HG02943 (cell line): ENCODE measurements around the gene IFITM5.
"Not testable (repeated sequence)": the region's sequence is repeated elsewhere in the genome, so short reads cannot be mapped to it uniquely, and the experiment has no call there.

ENCODE experiments used
- ATAC-seq: cut with Tn5 transposase; IDR thresholded peaks from one replicate; pipeline ENCODE4 v1.9.1; 2021; ENCODE audit warnings: mild to moderate bottlenecking, low read depth, moderate library complexity; ENCODE audit not compliant: unreplicated experiment

The IFITM5 gene

DNA sequence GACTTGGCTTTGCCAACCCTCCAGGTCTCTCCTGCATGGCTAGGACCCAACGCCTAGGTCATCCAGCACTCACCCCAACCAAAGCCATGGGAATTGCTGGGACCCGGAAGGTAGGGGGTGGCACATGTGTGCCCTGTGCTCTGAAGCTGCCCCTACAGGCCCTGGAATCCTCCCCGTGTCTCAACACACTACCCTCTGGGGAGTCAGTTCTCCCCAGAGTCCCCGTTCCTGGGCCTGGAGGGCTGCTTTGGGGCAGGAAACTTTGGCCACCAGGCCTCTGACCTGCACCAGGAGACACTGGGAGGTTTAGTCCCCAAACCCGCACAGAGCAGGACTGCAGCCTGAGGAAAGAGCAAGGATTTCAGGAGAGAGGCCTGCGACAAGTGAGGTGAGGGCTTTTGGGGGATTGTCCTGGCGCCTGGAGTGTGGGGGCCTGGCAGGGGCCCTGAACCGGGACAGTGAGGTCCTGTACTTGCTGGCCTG, 14.0 kb upstream of the IFITM5 start:
- no peak for ATAC-seq

DNA sequence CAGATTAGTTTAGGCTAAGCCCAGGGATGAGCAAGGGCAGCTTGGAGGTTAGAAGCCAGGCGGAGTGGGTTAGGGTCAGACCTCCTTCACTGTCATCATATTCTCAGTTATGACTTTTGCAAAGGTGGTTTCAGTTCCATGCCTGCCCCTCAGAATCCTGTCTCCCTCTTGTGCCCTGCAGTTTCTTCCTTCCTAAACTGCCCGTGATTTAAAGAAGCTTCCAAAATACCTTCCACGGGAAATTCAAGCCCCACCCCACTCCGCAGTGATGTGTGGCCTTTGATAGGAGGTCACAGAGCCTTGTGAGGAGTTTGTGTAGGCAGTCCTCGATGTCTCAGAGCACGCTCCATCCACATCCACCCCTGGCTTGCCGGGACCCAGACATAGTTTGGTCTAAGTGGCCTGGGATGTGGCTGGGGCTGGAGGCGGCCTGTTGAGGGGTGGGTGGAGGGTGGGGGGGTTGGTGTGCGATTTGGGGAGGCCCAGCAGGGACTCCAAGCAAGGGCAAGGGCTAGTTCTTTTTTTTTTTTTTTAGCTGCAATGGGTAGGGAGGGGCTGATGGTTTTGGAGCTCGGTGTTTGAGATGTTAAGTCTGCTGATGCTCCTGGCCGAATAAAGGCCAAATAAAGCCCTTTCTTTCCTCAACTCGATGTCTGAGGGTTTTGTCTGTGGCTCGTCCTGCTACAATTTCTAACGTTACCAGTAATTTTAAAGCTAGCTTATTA, 12.9 kb upstream of the IFITM5 start:
- ATAC-seq: no peak

DNA sequence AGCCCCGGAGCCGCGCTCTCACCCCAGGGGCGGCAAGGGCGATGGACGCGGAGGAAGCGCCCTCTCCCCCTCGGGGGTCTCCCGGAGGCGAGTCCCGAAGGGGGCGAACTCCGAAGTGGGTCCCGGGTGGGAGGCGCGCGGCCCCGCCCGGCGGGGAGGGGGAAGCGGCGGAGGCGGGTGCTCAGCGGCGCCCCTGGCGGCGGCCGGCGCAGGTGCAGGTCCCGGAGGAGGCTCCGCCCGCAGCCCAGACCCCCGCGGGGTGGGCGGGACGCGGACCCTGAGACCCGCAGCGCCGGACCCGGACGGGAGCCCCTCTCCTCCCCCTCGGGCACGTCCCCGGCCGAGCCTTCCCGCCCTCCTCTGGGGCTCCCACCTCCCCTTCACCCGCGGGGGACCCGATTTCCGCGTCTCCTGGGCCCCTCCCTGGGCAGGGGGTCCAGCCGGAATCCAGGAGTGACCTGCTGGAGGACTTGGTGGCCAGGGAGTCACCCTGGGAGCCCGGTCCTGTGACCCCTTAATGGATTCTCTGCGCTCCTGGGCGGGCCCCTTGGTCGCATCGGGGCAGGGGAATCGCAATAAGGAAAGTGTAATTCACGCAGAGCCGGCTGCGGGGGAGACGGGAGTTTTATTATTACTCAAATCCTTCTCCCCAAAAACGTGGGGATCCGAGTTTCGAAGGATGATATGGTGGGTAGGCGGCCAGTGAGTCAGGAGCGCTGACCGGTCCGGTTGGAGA, 11.9 kb upstream of the IFITM5 start:
- not testable (repeated sequence) for ATAC-seq

DNA sequence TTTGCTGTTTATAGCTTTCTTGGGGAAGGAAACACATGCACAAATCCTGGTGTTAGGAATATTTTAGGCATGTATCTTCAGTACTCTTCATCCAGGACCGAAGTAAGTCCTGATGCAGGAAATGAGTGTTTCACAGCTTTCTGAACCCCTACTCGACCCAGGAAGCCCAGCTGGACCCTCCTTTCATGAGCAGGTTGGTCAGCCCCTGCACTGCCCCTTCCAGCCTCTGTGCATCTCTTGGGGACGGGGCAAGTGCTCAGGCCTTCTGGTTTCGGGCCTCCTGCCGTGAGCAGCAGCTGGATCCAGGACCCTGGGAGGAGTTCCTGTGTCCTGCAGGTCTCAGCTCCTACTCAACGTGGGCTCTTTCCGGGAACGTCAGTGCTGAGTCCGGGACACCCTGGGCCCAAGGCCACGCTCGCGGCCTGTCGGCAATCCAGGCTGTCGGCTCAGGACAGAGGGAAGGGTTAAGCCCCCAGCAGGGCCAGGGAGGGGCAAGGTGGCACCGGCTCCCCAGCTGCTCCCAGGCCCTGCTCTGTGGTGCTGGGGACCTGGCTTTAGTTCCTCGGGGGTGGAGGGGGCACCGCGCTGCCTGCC, 10.8 kb upstream of the IFITM5 start:
- not testable (repeated sequence) for ATAC-seq

DNA sequence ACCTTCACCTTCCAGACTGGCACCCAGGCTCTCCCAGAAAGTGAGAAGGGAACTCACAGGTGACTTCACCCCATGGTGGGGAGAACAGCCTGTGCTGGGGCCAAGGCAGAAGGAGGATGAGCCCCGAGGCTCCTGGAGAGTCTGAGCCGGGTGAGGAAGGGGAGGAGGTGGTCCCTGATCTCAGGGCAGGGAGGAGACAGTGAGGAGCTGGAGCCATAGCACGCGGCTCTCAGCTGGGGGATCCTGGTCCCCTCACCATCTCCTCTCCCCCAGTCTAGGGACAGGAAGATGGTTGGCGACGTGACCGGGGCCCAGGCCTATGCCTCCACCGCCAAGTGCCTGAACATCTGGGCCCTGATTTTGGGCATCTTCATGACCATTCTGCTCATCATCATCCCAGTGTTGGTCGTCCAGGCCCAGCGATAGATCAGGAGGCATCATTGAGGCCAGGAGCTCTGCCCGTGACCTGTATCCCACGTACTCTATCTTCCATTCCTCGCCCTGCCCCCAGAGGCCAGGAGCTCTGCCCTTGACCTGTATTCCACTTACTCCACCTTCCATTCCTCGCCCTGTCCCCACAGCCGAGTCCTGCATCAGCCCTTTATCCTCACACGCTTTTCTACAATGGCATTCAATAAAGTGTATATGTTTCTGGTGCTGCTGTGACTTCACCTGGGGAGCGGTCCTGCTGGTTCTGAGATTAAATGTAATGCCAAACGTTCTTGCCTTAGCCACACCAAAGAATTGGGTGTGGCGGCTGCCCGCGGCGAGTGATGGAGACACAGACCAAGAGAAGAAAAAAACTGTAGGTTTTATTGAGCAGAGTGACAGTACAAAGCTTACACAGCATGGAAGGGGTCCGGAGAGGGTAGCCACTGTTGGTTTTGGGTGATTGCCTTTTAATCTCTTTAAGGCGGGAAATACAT, 9.7 kb upstream of the IFITM5 start:
- not testable (repeated sequence) for ATAC-seq

DNA sequence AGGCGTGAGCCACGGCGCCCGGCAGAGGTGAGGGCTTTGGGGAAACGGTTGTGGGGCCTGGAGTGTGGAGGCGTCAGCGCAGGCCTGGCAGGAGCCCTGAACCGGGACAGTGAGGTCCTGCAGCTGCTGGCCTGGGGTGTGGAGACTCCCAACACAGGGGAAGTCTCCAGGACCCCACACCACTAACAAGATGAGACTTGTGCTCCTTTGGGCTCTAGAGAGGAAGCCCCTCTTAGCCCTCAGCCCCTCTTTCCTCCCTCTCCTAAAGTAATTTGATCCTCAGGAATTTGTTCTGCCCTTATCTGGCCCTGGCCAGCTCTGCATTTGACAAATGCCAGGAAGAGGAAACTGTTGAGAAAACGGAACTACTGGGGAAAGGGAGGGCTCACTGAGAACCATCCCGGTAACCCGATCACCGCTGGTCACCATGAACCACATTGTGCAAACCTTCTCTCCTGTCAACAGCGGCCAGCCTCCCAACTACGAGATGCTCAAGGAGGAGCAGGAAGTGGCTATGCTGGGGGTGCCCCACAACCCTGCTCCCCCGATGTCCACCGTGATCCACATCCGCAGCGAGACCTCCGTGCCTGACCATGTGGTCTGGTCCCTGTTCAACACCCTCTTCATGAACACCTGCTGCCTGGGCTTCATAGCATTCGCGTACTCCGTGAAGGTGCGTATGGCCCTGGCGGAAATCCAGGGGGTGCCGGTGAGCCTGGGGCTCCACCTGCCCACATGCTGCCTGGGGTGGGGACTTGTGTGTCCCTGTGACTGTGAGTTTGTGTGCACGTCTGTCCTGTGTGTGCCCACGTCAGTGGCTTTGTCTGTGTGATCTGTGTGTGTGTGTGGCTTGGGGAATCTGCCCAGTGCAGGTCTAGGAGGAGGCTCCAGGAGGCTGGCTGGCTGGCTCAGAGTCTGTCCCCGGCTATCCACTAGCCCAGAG, 8.7 kb upstream of the IFITM5 start, which contains the start of gene IFITM2:
Gene IFITM2, plus strand, starts transcription at position 51 of the 943 bp plus-strand sequence. Its CDS starts 377 bp downstream, at position 428.
- not testable (repeated sequence) for ATAC-seq

DNA sequence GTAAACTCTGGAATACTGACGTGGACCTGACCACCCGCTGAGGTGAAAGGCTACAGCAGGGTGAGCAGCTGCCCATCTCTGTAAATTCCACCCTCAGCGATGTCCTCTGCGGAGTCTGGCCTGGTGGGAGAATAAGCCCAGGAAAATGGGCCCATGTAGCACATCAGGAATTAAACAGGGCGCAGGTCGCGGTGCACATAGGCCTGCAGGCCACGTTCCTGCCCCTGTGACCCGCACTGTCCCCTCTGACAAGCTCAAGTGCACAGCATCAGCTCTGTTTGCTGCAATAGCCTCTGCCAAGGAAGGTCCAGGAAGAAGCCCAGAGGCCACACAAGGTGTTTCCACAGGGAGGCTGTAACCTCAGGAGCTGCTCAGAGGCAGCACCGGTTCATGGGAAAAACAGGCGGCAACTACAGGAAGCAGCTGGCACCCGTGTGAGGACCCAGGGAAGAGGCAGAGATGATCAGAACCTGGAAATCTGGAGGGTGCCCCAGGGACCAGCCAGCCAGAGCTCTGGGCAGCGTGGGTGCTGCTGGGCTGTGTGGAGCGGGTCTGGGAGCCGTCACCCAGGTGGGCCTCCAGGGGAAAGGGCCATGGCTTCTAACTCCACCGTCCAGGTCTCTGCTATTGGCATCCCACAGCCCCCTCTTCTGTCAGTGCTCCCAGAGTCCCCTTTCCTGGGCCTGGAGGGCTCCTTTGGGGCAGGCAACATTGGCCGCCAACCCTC, 7.5 kb upstream of the IFITM5 start:
- ATAC-seq: no peak

DNA sequence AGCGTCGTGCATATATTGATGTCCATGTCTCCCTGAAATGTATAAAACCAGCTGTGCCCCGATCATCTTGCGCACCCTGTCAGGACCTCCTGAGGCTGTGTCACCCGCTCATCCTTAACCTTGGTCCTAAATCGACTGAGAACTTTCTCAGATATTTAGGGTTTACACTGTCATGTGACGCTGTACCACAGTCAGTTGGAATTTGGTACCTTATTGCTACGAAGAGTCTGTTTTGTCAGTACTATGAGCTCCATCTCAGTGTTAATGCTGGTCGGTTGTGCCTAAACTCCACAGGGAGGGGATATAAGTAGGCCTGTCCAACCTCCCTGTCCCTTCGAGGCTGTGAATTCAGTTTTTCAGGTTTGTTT, 6.5 kb upstream of the IFITM5 start:
- ATAC-seq: no peak

DNA sequence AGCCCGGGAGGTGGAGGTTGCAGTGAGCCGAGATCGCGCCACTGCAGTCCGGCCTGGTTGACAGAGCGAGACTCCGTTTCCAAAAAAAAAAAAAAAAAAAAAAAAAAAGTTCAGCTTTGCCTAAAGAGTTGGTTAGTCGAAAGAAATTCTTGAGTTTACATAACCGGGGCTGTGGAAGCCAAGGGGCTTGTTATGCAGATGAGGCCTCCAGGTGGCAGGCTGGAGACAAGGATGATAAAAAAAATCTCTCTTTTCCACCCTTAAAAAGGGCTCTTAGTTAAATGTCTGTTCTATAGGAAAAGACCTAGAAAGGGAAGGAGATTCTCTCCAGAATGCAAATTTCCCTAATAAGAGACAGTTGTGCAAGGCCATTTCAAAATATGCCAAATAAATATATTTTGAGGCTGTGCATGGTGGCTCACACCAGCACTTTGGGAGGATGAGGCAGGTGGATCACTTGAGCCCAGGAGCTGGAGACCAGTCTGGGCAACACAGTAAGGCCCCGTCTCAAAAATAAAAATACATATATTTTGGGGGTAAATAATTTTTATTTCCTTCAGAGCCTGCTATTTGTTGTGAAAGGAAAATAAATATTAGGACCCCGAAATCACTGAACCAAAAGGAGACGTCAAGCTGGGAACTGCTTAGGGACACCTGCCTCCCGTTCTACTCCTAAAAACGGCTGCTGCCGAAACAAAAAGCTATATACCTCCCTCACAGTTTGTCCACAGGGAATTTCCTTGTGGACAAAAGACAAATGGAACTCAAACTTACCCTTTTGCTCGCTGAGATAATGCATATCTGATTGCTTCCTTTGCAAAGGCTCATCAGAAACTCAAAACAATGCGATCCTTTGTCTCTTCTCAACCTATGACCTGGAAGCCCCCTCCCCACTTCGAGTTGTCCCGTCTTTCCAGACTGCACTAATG, 5.9 kb upstream of the IFITM5 start:
- ATAC-seq: no peak

DNA sequence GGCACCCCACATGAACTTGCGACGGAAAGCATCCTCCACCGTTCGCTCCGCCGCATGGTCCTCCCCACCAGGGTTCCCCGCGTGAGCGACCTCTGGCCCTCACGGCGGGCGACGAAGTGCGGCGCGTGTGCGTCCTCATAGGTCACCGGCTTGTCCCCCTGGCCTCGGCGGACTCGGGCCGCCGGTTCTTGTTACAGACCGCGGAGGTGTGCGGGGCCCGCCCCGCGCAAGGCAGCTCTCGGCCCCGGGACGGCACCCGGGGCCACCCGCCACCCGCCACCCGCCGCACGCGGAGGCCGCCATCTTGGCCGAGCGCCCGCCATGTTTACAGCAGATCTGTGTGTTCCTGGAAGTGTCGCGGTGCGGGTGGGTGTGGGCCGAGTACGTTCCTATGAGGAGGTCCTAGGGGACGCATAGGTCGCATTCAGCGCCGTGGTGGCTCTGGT, 4.8 kb upstream of the IFITM5 start:
- ATAC-seq: no peak

DNA sequence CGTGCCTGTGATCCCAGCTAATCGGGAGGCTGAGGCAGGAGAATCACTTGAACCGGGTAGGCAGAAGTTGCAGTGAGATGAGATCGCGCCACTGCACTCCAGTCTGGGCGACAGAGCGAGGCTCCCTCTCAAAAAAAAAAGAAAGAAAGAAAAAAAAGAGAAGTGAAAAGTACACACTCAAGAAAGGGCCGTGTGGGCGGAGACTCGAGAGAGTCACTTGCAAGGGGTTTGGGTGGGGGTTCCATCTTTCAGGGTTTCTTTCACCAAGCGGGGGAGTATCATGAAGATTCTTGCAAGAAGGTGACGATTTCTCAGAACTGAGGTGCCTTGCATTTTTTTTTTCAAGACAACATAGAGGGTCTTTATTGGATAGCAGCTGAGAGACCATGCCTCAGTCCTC, 4.0 kb upstream of the IFITM5 start:
- ATAC-seq: no peak

DNA sequence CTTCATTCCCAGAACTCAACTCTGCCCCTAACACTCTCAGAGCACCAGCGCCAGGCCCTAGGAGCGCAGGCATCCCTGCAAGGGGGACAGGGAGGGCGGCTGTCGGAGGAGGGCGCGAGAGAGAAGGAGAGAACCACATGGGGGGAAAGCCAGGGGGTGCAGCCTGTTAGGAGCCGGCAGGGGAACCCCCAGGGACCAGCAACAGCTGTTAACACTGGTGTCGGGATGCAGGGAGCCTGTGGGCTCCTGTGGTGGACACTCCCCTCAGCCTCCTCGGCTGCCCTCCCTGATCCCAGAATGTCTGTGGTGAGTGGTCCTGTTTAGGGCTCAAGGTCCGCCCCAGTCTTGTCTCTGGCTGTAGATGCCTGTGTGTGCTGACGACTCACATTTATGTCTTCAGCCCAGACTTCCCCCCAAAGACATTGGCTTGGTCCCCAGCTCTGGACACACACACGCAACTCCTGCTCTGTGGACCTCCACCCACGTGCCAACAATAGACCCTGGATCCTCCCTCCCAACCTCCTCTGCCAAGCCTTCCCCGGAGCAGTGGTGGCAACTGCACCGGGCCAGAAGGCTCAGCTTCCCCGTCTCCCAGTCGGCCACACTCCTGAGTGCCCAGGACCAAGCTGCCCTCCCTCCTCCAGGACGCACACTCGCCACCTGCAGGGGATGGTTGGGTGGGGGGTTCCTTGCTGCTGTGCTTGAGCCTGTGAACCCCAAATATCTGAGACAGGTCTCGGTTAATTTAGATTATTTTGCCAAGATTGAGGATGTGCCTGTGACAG, 817 bp upstream of the IFITM5 start:
- no peak for ATAC-seq

DNA sequence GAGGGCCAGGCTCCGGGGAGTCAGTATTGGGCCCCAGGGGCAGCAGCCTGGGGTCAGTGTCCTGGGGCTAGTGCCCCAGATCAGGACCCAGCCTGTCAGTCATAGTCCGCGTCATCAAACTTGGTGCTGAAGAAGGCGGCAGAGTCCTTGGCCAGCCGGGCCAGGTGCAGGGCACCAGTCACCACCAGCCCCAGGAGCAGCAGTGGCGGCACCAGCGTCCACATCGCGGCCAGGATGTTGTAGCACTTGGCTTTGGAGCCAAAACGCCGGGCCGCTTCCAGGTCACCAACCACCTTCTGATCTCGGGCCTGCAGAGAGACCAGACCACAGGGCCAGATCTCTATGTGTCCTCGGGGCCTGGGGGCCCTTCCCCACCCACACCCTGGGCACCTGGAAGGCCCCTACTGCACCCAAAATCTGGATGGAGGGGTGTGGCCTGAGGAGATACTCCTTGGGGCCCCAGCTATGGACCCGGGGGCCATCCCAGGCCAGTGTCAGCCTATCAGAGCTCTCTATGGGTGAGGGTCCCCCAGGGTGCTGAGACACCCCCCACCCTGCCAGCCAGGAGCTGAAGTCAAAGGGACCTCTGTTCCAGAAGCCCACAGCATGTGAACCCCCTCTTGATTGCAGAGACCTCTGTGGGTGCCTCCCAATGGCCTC, 790 bp downstream of the IFITM5 start:
- ATAC-seq: no peak

DNA sequence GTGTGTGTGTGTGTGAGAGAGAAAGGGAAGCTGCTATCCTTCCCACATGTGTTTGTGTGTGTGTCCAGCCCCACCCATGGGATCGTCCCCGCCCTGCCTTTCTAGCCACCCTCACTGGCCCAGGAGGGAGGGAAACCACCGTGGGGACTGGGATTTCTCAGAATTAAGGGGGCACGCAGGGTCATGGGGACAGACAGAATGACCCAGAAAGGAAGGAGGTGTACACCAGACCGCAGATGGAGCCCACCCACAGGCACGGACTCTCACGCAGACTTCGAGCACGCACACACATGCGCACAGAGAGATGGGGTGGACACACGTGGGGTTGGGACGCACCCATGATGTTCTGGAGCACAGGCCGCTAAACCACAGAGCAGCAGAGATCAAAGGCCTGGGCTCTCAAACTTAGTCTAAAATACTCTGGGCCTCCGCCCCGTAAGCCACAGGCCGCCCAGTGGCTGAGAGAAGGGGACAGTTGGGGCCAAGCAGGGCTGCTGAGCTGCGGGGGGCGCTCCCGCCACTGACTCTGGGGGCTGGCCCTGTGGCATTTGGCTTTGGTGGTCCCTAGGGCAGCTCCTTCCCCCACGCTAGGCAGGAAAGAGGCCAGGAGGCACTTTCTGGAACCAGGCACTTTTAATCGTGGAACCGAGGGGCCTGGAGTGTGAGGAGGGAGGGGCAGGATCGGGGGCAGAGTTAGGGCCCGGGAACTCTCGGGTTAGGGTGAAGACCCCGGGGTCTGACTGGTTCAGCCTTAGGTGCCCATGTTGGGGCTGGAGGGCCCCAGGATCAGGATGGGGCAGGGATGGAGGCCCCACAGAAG, 1.5 kb downstream of the IFITM5 start:
- ATAC-seq: no peak

DNA sequence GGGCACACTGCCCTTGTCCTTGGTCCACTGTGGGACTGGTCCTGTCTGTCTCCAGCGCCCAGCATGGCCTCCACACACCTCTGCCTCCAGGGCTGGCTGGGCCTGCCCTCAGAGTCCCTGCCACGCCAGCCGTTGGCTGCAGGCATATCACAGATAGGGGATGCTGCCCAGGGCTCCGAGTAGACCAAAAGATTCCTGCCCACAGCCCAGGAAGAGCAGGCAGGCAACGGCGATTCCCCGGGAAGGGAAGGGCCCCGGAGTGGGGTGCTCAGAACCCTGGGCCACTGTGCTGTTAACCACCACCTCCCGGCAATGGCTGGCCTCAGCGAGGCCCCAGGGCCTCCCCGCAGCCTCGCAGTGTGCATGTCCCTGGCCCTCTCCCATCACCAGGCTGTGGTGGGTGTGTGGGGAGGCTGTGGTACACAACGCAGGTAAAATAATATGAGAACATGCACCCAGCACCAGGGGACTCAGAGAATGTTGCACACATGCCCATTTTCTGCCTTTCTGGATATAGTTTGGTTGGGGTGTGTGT, 2.2 kb downstream of the IFITM5 start:
- no peak for ATAC-seq
